IPS-18a (cell line): ENCODE data around the gene CDO1.

Source experiments
- H3K27ac ChIP-seq: one replicate; pipeline ENCODE4 v1.5.1; 2013; ENCODE audit warnings: low read length
- H3K27me3 ChIP-seq: one replicate; pipeline ENCODE4 v1.6.1; 2013; ENCODE audit warnings: mild to moderate bottlenecking, low read length; ENCODE audit not compliant: control insufficient read depth, insufficient read depth
- H3K36me3 ChIP-seq: one replicate; pipeline ENCODE4 v1.6.1; 2013; ENCODE audit warnings: low read depth, low read length; ENCODE audit not compliant: control insufficient read depth
- H3K4me1 ChIP-seq: one replicate; pipeline ENCODE4 v1.6.1; 2013; ENCODE audit warnings: low read depth, low read length; ENCODE audit not compliant: control insufficient read depth
- H3K4me3 ChIP-seq: one replicate; pipeline ENCODE4 v1.5.1; 2013; ENCODE audit warnings: low read length
- H3K9ac ChIP-seq: one replicate; pipeline ENCODE4 v1.6.1; 2013; ENCODE audit warnings: mild to moderate bottlenecking, low read length, moderate library complexity
- H3K9me3 ChIP-seq: one replicate; pipeline ENCODE4 v1.6.1; 2013; ENCODE audit warnings: low read depth, low read length; ENCODE audit not compliant: control insufficient read depth

Gene CDO1

GRCh38 chr5:115776989-115777388 lies 39.5 kb downstream of the CDO1 start:
- no peaks in the 10 kb centered on the region for H3K27me3 ChIP-seq

DNA sequence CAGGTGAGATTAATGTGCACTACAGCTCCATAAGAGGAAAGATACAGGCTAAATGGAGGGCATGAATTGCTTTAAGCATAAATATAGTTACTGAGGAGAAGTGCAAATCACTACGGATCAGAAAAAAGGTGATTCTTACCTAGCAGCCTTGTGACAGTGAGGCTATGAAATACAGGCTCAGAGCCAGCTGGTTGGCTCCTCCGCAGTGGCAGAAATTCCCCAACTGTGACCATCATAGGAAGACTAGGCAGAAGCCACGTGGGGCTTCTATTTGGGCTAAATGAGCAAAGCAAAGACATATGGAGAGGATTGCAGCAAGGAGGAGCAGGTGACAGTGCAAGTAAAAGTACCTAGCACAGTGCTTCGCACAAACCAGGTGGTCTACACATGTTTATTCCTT lies 40.5 kb downstream of the CDO1 start:
- H3K9me3 ChIP-seq, result no peaks in the 10 kb centered on the region
- no peak overlapping the region for H3K9ac ChIP-seq
- no peak overlapping the region for H3K27ac ChIP-seq
- H3K27me3 ChIP-seq, result no peaks in the 10 kb centered on the region
- no peaks in the 10 kb centered on the region for H3K4me1 ChIP-seq
- H3K4me3 ChIP-seq, result no peak overlapping the region
- no peaks in the 10 kb centered on the region for H3K36me3 ChIP-seq

More at GRCh38 chr5:115776989-115777388, 39.5 kb downstream of the CDO1 start:
- Histone ChIP-seq H3K4me3 (no peak overlapping the region), H3K9ac (no peak overlapping the region), H3K9me3 (no peaks in the 10 kb centered on the region), H3K27ac (no peak overlapping the region), H3K36me3 (no peaks in the 10 kb centered on the region), H3K4me1 (no peaks in the 10 kb centered on the region)

- Histone ChIP-seq H3K9me3 (no peaks in the 10 kb centered on the region), H3K36me3 (no peaks in the 10 kb centered on the region), H3K4me1 (no peaks in the 10 kb centered on the region), H3K4me3 (no peak overlapping the region), H3K27ac (no peak overlapping the region), H3K9ac (no peak overlapping the region), H3K27me3 (no peaks in the 10 kb centered on the region)
Measured at GRCh38 chr5:115774684-115775083, 41.8 kb downstream of the CDO1 start.

DNA sequence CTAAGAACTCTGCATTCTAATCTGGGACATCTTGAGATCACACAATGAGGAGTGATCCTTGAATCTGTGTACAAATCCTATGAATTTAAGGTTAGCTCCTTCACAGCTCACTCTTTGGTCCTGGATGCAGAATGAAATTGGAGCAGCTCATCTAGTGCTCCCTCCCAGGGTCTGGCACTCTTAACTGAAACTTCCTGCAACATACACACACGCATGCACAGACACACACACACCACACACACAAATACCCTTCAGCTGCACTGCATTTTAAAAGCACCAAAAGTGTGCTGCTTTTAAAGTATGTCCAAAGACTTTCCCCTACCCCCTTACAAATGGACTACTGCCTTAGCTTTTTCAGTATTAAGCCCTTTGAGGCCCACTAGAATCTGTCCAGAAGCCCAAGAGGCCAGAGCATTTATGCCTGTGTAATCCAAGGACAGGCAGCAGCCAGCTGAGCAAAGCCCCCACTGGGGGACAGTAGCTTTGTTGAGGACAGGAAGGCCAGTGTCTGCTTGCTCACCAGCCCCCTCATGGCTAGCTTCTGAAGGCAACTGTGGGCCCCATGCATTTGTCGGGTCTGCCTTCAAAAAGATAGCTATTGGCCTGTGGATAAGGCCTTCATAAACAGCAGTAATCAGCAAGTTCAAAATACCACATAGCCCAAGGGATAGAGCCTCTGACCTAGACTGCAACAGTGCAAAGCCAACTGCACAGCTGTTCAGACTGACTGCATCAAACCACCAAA lies 43.6 kb downstream of the CDO1 start:
- Histone ChIP-seq H3K27me3 (no peaks in the 10 kb centered on the region), H3K4me1 (no peaks in the 10 kb centered on the region), H3K9ac (no peak overlapping the region), H3K4me3 (no peak overlapping the region), H3K9me3 (no peaks in the 10 kb centered on the region), H3K36me3 (no peaks in the 10 kb centered on the region), H3K27ac (no peak overlapping the region)

GRCh38 chr5:115770466-115770865 lies 46.0 kb downstream of the CDO1 start:
- H3K9me3 ChIP-seq, result no peaks in the 10 kb centered on the region
- H3K27me3 ChIP-seq, result no peaks in the 10 kb centered on the region
- no peaks in the 10 kb centered on the region for H3K4me1 ChIP-seq
- no peaks in the 10 kb centered on the region for H3K36me3 ChIP-seq
- no peak overlapping the region for H3K27ac ChIP-seq
- no peak overlapping the region for H3K9ac ChIP-seq
- no peak overlapping the region for H3K4me3 ChIP-seq

GRCh38 chr5:115767424-115767823 lies 49.0 kb downstream of the CDO1 start:
- Histone ChIP-seq H3K4me1 (no peaks in the 10 kb centered on the region), H3K9me3 (no peaks in the 10 kb centered on the region), H3K27ac (no peak overlapping the region), H3K9ac (no peak overlapping the region), H3K27me3 (no peaks in the 10 kb centered on the region), H3K4me3 (no peak overlapping the region), H3K36me3 (no peaks in the 10 kb centered on the region)

DNA sequence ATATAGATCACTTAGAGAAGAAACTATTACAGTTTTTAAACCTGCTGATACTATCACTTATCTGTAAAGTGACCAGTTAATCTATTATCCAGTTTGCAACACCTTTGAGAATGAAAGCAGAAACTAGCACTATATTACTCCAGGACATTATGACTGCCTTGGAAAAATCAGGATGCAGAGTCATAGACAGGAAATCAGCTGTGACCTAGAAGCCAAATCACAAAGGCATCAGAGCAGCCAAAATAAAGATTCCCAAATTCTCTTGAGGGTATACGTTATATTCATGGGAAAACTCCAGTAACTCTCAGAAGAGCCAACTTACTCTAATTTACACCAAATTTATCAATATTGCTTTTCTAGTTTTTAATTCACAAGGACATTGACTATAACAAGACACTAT lies 49.9 kb downstream of the CDO1 start:
- H3K4me3 ChIP-seq, result no peak overlapping the region
- no peaks in the 10 kb centered on the region for H3K9me3 ChIP-seq
- H3K36me3 ChIP-seq, result no peaks in the 10 kb centered on the region
- H3K9ac ChIP-seq, result no peak overlapping the region
- no peaks in the 10 kb centered on the region for H3K4me1 ChIP-seq
- no peaks in the 10 kb centered on the region for H3K27me3 ChIP-seq
- no peak overlapping the region for H3K27ac ChIP-seq

DNA sequence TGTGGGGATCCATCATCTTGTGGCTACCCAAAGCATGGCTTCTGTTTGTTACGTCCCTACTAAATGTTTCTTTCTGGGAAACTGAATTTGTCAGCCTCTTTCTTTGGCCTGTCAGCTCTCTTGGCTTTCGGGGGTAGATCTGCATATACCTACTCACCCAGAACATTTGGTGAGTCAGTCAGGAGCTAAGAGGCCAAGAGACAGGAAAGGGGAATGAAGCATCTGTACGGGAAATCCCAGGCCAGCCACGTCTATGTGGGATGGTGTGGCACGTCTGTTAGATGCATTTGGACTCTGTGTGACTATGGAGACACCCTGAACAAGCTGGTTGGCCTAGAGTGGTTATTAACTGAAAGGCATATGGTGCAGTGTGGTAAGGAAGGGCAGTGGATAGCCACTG lies 58.1 kb downstream of the CDO1 start:
- Histone ChIP-seq H3K9ac (no peak overlapping the region), H3K27me3 (no peaks in the 10 kb centered on the region), H3K4me3 (no peak overlapping the region), H3K4me1 (no peaks in the 10 kb centered on the region), H3K36me3 (no peaks in the 10 kb centered on the region), H3K27ac (no peak overlapping the region), H3K9me3 (no peaks in the 10 kb centered on the region)

DNA sequence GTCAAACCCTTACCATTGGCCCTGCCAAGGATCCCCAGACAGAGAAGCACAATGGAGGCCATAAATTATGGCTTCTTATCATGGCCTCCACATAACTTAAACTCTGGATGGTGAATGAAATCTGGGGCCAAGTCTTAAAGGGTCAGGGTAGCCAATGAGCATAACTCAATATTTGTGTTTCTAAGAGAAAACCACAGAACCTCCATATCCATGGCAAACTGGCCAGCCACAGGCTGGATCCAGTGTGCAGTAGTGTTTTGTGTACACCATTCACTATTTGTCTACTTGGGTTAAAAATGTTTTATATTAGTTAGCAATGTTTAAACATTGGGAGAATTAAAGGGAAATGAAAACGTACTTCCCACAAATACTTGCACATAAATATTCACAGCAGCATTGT lies 60.8 kb downstream of the CDO1 start:
- Histone ChIP-seq H3K4me3 (no peak overlapping the region), H3K36me3 (no peaks in the 10 kb centered on the region), H3K27ac (no peak overlapping the region), H3K9ac (no peak overlapping the region), H3K27me3 (no peaks in the 10 kb centered on the region), H3K9me3 (no peaks in the 10 kb centered on the region), H3K4me1 (peaks cover 6% of the 10 kb centered on the region)
